ENCODE results near the gene UBE2I.

UBE2I gene

DNA sequence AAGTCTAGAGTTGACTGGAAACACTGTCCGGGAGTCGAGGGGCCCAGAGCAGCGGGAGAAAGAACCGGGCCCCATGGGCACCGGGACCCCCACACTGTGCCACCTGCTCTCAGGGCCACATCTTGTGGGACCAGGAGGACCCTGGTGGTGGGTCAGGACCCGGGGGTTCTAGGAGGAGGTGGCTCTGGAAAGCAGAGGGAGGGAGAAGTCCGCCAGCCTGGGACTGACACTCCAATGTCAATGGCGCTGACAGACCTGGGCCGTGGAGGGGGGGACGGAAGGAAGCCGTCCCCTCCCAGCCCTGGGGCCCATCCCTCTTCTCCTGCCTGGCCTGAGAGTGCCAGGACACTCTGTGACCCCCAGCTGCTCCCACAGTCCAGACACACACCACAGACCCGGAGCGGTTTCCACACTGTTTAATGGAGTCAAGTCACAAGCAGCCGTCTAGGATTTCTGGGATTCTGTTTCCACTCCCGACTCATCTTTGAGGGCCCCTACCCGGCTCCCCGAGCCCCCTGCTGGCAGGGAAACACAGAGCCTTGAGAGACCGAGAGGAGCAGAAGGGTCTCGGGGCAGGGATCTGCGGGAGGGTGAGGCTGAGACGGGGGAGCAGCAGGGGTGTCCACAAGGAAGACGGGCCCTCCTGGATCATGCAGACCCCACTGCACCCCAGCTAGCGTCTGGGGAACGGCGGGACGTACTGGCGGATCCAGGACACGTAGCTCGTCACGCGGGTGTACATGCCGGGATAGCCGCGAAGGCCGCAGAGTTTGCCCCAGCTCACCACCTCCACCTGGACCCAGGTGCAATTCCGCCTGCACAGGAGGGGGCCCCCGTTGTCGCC, 23.5 kb upstream of the UBE2I start:
- H3K27me3 ChIP-seq (ENCODE audit: insufficient read depth, low read length), result 0 out of 2 replicates have a peak, but pooled peaks cover 16% of the 10 kb centered on the region

DNA sequence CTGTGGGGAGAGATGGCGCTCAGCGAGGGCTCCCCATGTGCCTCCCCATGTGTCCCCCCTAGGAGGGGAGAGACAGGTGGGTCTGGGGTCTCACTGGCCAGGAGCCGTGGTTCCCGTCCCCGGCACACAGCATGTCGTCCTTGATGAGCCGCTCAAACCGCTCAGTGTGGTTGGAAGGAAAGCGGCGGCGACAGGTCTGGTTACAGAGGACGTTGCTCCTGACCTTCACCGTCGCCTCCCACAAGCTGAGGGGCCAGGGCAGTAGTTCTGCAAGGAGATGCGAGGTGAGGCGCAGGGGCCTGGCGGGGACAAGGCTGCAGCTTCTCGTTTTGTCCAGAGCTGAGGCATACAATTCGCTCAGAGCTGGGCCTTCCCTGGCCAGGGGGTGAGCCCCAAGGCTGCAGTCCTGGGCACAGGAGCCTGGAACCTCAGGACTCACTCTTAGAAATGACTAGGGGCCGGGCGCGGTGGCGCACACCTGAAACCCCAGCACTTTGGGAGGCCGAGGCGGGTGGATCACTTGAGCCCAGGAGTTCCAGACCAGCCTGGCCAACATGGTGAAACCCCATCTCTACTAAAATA, 22.8 kb upstream of the UBE2I start:
- Histone ChIP-seq H3K36me3 (ENCODE audit: insufficient read depth, low read length) (no peaks in the 10 kb centered on the region), H3K9me3 (ENCODE audit: low read length) (no peaks in the 10 kb centered on the region), H3K4me3 (ENCODE audit: low read depth, low read length, poor library complexity, severe bottlenecking) (no peak overlapping the region), H3F3A (ENCODE audit: insufficient read depth, low read length) (no peaks in the 10 kb centered on the region), H2AFZ (ENCODE audit: low read length) (no peak overlapping the region), H3K9ac (ENCODE audit: low read length) (no peak overlapping the region), H3K4me2 (ENCODE audit: low read length) (no peak overlapping the region), H3K27me3 (ENCODE audit: insufficient read depth, low read length) (0 out of 2 replicates have a peak, but pooled peaks cover 13% of the 10 kb centered on the region), H3K9me2 (ENCODE audit: low read depth, low read length) (no peaks in the 10 kb centered on the region), H3K4me1 (ENCODE audit: insufficient read depth, low read length, severe bottlenecking) (no peaks in the 10 kb centered on the region), H3K27ac (ENCODE audit: low read depth, low read length, poor library complexity, severe bottlenecking) (no peak overlapping the region), H3K79me2 (ENCODE audit: insufficient read depth, low read length) (no peaks in the 10 kb centered on the region), H4K20me1 (ENCODE audit: insufficient read depth, low read length) (no peaks in the 10 kb centered on the region)
- TF ChIP-seq, protein P1, sequence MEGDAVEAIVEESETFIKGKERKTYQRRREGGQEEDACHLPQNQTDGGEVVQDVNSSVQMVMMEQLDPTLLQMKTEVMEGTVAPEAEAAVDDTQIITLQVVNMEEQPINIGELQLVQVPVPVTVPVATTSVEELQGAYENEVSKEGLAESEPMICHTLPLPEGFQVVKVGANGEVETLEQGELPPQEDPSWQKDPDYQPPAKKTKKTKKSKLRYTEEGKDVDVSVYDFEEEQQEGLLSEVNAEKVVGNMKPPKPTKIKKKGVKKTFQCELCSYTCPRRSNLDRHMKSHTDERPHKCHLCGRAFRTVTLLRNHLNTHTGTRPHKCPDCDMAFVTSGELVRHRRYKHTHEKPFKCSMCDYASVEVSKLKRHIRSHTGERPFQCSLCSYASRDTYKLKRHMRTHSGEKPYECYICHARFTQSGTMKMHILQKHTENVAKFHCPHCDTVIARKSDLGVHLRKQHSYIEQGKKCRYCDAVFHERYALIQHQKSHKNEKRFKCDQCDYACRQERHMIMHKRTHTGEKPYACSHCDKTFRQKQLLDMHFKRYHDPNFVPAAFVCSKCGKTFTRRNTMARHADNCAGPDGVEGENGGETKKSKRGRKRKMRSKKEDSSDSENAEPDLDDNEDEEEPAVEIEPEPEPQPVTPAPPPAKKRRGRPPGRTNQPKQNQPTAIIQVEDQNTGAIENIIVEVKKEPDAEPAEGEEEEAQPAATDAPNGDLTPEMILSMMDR (IDR thresholded peaks at IDR 0.05; ENCODE audit: low read length), result no peak

More for the DNA sequence above, 23.5 kb upstream of the UBE2I start:
- H3K36me3 ChIP-seq (ENCODE audit: insufficient read depth, low read length), result no peaks in the 10 kb centered on the region
- no peak overlapping the region for H3K4me3 ChIP-seq (ENCODE audit: low read depth, low read length, poor library complexity, severe bottlenecking)
- no peaks in the 10 kb centered on the region for H3K4me1 ChIP-seq (ENCODE audit: insufficient read depth, low read length, severe bottlenecking)
- no peaks in the 10 kb centered on the region for H3K79me2 ChIP-seq (ENCODE audit: insufficient read depth, low read length)
- no peaks in the 10 kb centered on the region for H3F3A ChIP-seq (ENCODE audit: insufficient read depth, low read length)
- H4K20me1 ChIP-seq (ENCODE audit: insufficient read depth, low read length), result no peaks in the 10 kb centered on the region
- H3K9me2 ChIP-seq (ENCODE audit: low read depth, low read length), result no peaks in the 10 kb centered on the region
- H3K27ac ChIP-seq (ENCODE audit: low read depth, low read length, poor library complexity, severe bottlenecking), result no peak overlapping the region
- no peaks in the 10 kb centered on the region for H3K9me3 ChIP-seq (ENCODE audit: low read length)
- H3K4me2 ChIP-seq (ENCODE audit: low read length), result no peak overlapping the region
- H2AFZ ChIP-seq (ENCODE audit: low read length), result no peak overlapping the region
- TF ChIP-seq, protein P1 (IDR thresholded peaks at IDR 0.05; ENCODE audit: low read length), result peak; percentile 30; the same call in 1 of the 2 replicates
- TF ChIP-seq EZH2 (IDR thresholded peaks at IDR 0.05; ENCODE audit: borderline replicate concordance, low read length), result no peak
- H3K9ac ChIP-seq (ENCODE audit: low read length), result no peak overlapping the region

DNA sequence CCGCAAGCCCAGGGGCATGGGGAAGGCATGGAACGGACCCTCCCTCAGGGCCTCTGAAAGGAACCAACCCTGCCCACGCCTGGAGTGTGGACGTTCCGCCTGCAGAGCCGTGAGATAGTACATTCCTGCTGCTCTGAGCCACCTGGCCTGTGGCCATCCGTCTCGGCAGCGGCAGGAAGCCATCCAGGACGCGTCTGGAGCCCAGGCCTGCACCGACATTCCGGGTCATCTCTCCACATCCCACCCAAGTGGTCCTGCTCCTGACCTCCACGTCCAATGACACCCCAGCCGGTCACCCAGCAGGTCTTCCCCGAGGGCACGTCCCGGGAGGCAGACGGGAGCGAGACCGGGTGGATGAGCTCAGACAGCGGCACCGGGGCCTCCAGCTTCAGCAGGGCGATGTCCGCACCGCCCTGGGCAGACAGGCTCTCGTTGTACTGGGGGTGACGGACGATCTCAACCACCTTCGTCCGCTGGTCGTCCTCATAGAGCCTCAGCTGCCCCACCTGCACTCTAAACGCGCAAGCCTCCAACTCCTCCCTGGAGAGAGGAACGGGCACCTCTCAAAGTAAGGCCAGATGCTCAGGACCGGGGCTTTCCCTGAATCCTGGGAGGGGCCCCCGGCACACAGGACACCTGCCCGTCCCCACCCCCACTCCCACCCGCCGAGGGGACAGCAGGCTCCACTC, 21.3 kb upstream of the UBE2I start:
- H3F3A ChIP-seq (ENCODE audit: insufficient read depth, low read length), result no peaks in the 10 kb centered on the region
- H3K27me3 ChIP-seq (ENCODE audit: insufficient read depth, low read length), result 0 out of 2 replicates have a peak, but pooled peaks cover 12% of the 10 kb centered on the region
- TF ChIP-seq, protein P1 (IDR thresholded peaks at IDR 0.05; ENCODE audit: low read length), result no peak
- TF ChIP-seq EZH2 (IDR thresholded peaks at IDR 0.05; ENCODE audit: borderline replicate concordance, low read length), result no peak
- no peak overlapping the region for H2AFZ ChIP-seq (ENCODE audit: low read length)
- H3K9ac ChIP-seq (ENCODE audit: low read length), result no peak overlapping the region
- no peaks in the 10 kb centered on the region for H3K4me1 ChIP-seq (ENCODE audit: insufficient read depth, low read length, severe bottlenecking)
- no peaks in the 10 kb centered on the region for H3K9me2 ChIP-seq (ENCODE audit: low read depth, low read length)
- H3K79me2 ChIP-seq (ENCODE audit: insufficient read depth, low read length), result no peaks in the 10 kb centered on the region
- no peak overlapping the region for H3K27ac ChIP-seq (ENCODE audit: low read depth, low read length, poor library complexity, severe bottlenecking)
- no peaks in the 10 kb centered on the region for H4K20me1 ChIP-seq (ENCODE audit: insufficient read depth, low read length)
- no peaks in the 10 kb centered on the region for H3K9me3 ChIP-seq (ENCODE audit: low read length)
- H3K4me3 ChIP-seq (ENCODE audit: low read depth, low read length, poor library complexity, severe bottlenecking), result no peak overlapping the region
- H3K36me3 ChIP-seq (ENCODE audit: insufficient read depth, low read length), result no peaks in the 10 kb centered on the region
- H3K4me2 ChIP-seq (ENCODE audit: low read length), result no peak overlapping the region

Measured in OCI-LY1 (cell line).